22Rv1 (cell line): ENCODE results near the gene ZNF414.

Experiments
- CTCF ChIP-seq: fragments of 450-650 bp; IDR thresholded peaks from 2 replicates; pipeline ENCODE4 v1.5.1; 2017; ENCODE audit warnings: mild to moderate bottlenecking
- ZFX ChIP-seq: fragments of 450-650 bp; IDR thresholded peaks from 2 replicates; pipeline ENCODE4 v1.6.1; 2017; ENCODE audit warnings: antibody characterized with exemption, borderline replicate concordance

- TF ChIP-seq CTCF (no peak), ZFX (no peak)
Measured at GRCh38 chr19:8504171-8504570, 9.8 kb downstream of the ZNF414 start.
